Hematopoietic multipotent progenitor cell treated with erythropoietin and hydrocortisone succinate and interleukin-3 and kit ligand, for 6 days (in vitro differentiated cells): ENCODE data around the gene TMEFF2.
"Not testable (repeated sequence)": the region's sequence is repeated elsewhere in the genome, so short reads cannot be mapped to it uniquely, and the experiment has no call there.

Experiments
- DNase-seq: peaks from one replicate; pipeline ENCODE4 v3.0.0-alpha.2; 2015

TMEFF2 gene

DNA sequence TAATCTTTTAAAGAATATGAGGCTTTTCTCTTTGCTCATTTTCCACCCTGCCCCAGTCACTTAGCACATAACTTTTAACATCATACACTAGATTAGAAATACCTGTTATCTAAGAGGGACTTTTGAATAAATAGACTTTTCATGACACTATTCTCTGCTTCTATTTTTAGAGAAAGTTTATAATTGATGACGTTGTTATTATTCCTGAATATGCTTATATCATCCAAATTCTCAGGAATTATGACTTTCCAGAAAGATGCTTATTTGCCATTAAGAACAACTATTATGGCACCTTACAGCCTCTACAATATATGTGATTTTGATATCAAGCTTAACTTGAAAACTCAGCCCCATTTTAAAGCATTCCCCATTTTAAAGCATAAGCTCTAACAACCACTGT is 11.4 kb downstream of the TMEFF2 start:
- DNase-seq = no peak

- DNase-seq = no peak
These were observed 27.8 kb downstream of the TMEFF2 start for GRCh38 chr2:192166946-192167345.

GRCh38 chr2:192165842-192166241 is 28.9 kb downstream of the TMEFF2 start:
- no peak for DNase-seq

DNA sequence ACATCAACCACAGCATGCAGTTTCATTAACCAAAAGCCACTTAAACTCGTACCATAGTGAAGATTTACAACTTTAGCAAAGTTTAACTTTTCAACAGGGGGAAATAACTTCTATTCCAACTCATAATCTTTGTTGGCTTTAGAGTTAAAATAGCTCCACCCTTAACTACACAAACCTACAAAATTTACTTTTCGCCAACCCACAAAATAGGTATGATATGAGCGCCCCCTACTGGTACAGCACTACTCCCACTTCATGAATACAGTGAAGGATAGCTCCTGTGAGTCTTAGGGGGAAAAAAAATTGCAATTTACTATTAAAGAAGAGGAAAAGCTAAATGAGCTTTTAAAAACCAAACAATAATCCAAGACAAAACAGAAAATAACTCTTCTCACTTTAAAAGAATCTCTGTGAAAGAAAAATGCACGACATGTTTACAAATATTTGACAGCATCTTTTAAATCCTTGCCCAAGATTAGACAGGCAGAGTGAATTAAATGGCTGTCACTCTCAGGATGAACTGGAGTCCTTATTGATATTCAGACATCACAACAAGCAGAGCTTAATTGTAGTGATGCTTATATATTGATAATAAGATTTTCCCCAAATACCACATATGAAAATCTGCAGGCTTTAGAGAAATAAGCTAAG is 32.2 kb downstream of the TMEFF2 start:
- peak; percentile 86 for DNase-seq

DNA sequence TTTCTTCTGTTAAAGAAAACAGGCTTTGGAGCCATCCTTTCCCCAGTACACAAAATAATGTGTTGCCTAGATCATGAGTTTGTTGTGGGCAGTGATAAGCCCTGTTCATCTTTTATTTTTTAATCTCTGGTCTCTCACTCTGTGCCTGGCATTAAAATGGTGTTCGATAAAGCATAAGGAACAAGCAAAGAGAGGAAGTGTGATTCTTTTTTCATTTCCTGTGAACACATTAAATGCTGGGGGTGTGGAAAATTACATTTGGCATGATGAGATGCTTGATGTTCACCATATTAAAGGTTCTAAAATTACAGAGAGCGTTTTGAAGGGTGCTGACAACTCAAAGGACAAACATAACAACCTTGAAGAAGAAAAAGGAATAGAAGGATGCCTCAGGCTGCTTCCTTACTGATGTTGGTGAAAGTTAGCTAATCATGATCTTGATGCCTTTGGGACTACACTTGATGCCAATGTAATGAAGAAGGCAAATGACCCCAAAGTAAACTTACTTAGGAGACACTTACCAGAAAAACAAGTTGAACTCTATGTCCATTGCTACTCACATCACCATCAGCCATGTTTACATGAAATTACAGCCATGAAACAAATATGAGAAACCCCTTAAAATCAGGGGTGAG is 33.0 kb downstream of the TMEFF2 start:
- no peak for DNase-seq

DNA sequence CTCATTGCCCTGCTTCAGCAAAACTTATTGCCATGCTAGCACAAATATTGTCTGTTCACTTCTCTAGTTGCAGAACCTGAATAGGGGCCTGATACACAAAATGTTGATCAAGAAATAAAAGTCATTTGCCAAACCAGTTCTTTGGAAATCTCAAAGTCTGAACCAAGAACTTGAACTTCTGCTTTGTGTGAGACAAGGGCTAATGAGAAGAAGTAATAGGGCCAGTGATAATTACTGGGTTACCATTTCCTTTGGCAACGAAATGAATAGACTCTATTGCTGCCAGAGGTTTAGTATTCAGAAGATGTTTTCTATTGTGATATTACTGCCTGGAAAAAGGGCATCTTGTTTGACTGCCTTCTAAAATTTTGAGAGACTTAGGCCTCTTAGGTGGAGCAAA is 35.0 kb downstream of the TMEFF2 start:
- no peak for DNase-seq

DNA sequence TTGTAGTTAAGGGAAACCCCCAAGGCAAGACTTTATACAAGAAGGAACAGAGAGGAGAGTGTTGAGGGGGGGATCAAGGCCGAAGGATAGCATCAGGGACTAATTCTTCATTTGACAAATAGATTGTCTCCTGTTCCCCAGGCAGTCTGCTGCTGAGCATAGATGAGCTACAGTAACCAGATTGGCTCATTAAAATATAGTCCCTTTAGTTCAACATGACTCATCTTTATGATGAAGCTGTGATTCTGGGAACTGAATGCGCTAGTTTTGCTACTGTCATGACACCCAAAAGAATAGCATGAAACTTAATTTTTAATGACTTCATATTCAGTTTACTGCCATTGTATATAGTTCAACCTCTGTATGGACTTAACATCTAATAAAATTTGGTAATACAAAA is 35.5 kb downstream of the TMEFF2 start:
- no peak for DNase-seq

GRCh38 chr2:192157776-192158175 is 37.0 kb downstream of the TMEFF2 start:
- DNase-seq = no peak

GRCh38 chr2:192155511-192156118 is 39.1 kb downstream of the TMEFF2 start:
- DNase-seq = no peak

DNA sequence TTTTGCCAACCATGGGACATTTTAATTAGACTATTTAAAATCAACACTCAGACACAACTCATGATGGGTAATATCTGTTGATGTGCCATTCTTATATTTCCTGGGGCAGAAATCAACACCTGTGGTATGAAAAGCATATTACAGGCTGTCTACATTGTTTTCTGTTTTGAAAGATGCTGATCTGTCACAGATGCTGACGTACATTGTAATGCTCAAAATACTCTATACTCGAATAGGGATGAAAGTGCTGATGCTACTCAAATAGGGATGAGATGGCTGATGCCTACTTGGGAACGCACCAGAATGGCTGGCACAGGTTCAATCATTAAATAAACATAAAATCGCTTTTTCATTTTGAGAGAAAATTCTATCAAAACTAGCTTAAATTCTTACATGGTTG is 41.2 kb downstream of the TMEFF2 start:
- DNase-seq = no peak

- no peak for DNase-seq
These were observed 42.9 kb downstream of the TMEFF2 start for GRCh38 chr2:192151853-192152252.

- peak; percentile 10 for DNase-seq
These were observed 44.6 kb downstream of the TMEFF2 start for GRCh38 chr2:192150166-192150565.

GRCh38 chr2:192148620-192149321 is 46.0 kb downstream of the TMEFF2 start:
- DNase-seq = no peak

GRCh38 chr2:192148241-192148619 is 46.5 kb downstream of the TMEFF2 start:
- no peak for DNase-seq

DNA sequence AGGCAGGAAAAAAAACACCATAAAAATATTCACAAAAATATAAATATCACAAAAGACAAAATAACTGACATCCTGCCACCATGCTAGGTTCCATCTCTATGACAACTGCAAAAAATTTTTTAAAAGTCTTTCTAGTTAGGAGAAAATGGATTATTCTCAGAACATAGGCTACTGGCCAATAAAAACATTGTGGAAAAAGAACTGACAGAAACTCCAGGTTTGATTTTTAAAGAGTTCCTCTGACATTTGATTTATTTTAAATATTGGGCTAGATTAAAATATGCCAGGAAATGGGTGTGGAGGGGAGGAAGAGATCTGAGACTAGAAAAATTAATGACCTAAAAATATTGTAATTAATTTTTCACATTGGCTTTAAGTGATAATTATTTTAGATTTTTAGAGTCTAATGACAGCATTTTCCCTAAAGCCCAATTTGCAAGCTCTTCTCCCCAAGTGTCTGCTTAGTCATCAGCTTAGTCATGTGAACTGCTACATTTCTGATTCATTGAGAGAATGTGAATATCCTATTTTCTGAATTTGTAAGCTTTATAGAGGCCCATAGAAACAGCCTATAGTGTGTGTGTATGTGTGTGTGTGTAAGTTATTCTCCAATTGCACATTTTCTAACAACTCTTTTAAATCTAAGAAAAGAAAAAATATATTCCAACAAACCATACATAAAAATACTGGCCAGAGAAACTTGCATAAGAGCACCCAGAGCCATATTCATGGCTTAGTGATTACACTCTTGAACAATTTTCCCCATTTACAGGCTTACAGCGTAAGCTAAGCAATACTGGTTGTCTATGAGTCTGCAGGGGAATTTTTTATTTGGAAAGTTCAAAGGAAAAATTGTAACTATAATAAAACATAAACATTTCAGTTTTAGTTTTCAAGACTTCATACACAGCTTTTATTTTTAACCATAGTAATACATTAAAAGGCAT is 48.4 kb downstream of the TMEFF2 start:
- DNase-seq = no peak

GRCh38 chr2:192145496-192145895 is 49.2 kb downstream of the TMEFF2 start:
- DNase-seq = no peak

DNA sequence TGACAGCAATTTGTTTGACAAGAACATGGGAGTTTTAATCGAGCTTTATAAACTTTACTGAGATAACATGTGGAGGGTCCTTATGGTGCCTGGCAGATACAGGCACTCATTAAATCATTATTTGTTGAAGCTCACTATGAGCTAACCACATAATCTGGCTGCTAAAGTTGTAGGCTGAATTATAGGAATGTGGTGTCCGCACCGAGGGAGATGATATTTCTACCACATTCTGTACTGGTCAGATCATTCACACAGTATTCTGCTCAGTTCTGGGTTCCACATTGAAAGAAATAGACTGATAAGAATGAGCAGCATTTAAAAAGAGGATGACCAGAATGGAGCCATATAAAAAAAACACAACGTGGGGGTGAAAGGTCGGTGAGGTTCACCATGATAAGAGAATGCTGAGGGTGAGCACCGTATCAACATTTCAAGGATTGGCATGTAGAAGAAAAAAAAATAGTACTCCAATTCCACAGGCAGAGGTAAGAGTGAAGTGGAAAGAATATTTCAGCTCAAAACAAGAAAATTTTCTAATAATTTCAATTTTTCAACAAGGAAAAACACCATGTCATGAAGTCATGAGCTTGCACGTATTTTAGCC is 54.4 kb downstream of the TMEFF2 start:
- DNase-seq = no peak

DNA sequence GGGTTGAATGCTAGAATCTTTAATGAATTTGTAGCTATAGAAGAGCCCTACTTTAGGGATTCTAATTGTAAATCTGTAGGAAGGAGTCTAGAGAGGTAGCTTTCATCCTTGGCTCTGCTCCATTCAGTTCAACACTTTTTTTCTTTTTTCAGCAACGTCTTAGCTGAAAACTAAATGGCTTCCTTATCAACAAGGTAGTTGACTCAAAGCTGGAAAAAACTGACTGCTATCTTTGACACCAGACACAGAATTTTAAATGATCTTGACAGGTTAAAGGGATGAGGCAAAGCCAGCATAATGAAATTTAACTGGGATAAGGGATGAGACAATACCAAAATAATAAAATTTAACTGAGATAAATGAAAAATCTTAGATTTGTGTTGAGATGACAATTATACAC is 54.9 kb downstream of the TMEFF2 start:
- DNase-seq = no peak

DNA sequence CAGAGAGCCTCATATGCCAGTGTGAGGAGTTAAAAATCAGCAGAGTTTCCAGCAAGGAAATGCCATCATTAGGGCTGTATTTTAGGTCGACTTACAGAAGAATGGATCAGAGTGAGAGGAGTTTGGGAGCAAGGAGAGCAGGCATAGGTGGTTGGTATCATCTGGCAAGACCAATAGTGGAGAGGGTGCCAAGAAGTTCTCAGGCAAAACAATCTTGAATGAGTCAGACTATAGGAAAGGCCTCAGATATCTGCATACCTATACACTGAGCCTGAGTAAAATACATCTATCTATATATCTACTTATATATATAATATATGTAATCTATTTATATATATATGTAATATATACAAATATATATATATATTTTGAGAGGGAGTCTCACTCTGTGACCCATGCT is 57.3 kb downstream of the TMEFF2 start:
- DNase-seq = no peak

- not testable (repeated sequence) for DNase-seq
These were observed 62.1 kb downstream of the TMEFF2 start for GRCh38 chr2:192132604-192133003.

- DNase-seq = not testable (repeated sequence)
These were observed 64.4 kb downstream of the TMEFF2 start for GRCh38 chr2:192130312-192130711.

- no peak for DNase-seq
These were observed 66.1 kb downstream of the TMEFF2 start for GRCh38 chr2:192128655-192129054.
